Stomach (tissue), 4 donors: Measurements from ENCODE around the gene ROBO2.

Experiments
- CTCF ChIP-seq, 7 experiments: fragments of 450-650 bp in 4 of 7; fragments of 200-600 bp in 3 of 7; sonication (generic) in 3 of 7; IDR thresholded peaks; one replicate each; pipeline ENCODE4 v1.5.1; 2016 to 2019; ENCODE audit warnings: antibody characterized with exemption in 7 of 7, control low read depth in 2 of 7, mild to moderate bottlenecking in 1 of 7
- EP300 ChIP-seq: sonication (generic); formaldehyde crosslinking; IDR thresholded peaks from one replicate; pipeline ENCODE4 v1.6.1; 2017; ENCODE audit warnings: antibody characterized with exemption
- POLR2A ChIP-seq, 4 donors: fragments of 450-650 bp; IDR thresholded peaks; one replicate each; pipeline ENCODE4 v1.6.1; 2016; ENCODE audit warnings: antibody characterized with exemption in 4 of 4, control low read depth in 2 of 4, mild to moderate bottlenecking in 1 of 4, moderate library complexity in 1 of 4
- POLR2AphosphoS5 ChIP-seq, 3 donors: sonication (generic); formaldehyde crosslinking; IDR thresholded peaks; one replicate each; pipeline ENCODE4 v1.6.1; 2016; ENCODE audit warnings: antibody characterized with exemption in 3 of 3

DNA sequence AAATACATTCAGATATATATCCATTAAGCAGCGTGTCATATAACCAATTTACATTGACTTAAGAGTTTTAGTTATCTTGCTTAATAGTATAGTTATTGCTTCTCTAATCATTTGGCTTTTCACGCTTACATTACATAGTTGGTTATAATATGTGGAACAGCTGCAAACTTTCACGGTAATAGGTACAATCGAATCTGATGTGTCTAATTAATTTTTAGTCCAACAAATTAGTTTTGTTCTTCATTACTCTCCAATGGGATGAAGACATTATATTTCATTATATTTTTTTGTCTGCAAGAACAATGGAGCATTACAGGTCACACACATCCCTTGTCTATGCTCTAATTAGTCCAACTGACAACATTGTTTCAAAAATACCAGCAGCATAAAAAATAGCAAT is 546.3 kb downstream of the ROBO2 start:
- TF ChIP-seq CTCF (IDR thresholded peaks at IDR 0.05): no peak
- no peak for TF ChIP-seq POLR2A (IDR thresholded peaks at IDR 0.05)
- no peak for TF ChIP-seq POLR2AphosphoS5 (IDR thresholded peaks at IDR 0.05)
- TF ChIP-seq EP300: no peak
